Measurements from ENCODE around the gene TOX2. TPM values are rescaled to one million over a fixed set of nuclear protein-coding genes. Genes with fewer than 3 reads are reported as not detected.
A peak's percentile ranks its signal among the peaks of the same experiment; 100 is the strongest.

TOX2 gene
- total RNA-seq, 4 donors from 2014 or later: 0.20 to 0.42 TPM; not detected in 2

GRCh38 chr20:44084891-44085290 lies 170.2 kb downstream of the TOX2 start:
- H3K9me3 ChIP-seq: no peaks in the 10 kb centered on the region
- no peak for ATAC-seq
- H3K4me3 ChIP-seq: no peak overlapping the region
- H3K27me3 ChIP-seq: no peaks in the 10 kb centered on the region
- in situ Hi-C loops (cut with MboI; ENCODE audit: low sequenced_read_pairs in 4 of 4): loop anchor here in 3 of 4 donors (5.0 to 25.0 kb wide), 4 partner anchors 328 to 648 kb away; no protein-coding TSS in a partner anchor
- peak overlapping the region in 1 of 4 donors; percentile 22 for H3K27ac ChIP-seq
- peak in 1 of 2 donors; percentile 2 for DNase-seq
- intact Hi-C loops (cut with DNase I; ENCODE audit: low total_unique reads): no loop called here
- TF ChIP-seq CTCF (IDR thresholded peaks at IDR 0.05 in 4 of 5, conservative IDR thresholded peaks at IDR 0.05 in 1 of 5) (no peak), POLR2A (IDR thresholded peaks at IDR 0.05) (no peak)
- H3K36me3 ChIP-seq: no peaks in the 10 kb centered on the region
- H3K4me1 ChIP-seq: peaks cover 12 to 16% of the 10 kb centered on the region in 2 donors

- intact Hi-C loops (cut with DNase I; ENCODE audit: low total_unique reads): no loop called here
- ATAC-seq: no peak
Measured at GRCh38 chr20:44085616-44086434, 171.2 kb downstream of the TOX2 start.

GRCh38 chr20:44087051-44087856 lies 172.6 kb downstream of the TOX2 start:
- Histone ChIP-seq H3K27me3 (no peaks in the 10 kb centered on the region), H3K4me3 (no peak overlapping the region), H3K27ac (no peak overlapping the region), H3K9me3 (no peaks in the 10 kb centered on the region), H3K4me1 (peaks cover 12 to 15% of the 10 kb centered on the region in 2 donors), H3K36me3 (no peaks in the 10 kb centered on the region)
- in situ Hi-C loops (cut with MboI; ENCODE audit: low sequenced_read_pairs in 4 of 4): loop anchor here in 3 of 4 donors (5.0 to 25.0 kb wide), 3 partner anchors 330 to 650 kb away; no protein-coding TSS in a partner anchor
- DNase-seq (peak in 1 of 2 donors; percentile 4), ATAC-seq (no peak)
- intact Hi-C loops (cut with DNase I; ENCODE audit: low total_unique reads): no loop called here
- TF ChIP-seq POLR2A (IDR thresholded peaks at IDR 0.05) (no peak), CTCF (IDR thresholded peaks at IDR 0.05 in 4 of 5, conservative IDR thresholded peaks at IDR 0.05 in 1 of 5) (no peak)

More at GRCh38 chr20:44085616-44086434, 171.2 kb downstream of the TOX2 start:
- Histone ChIP-seq H3K9me3 (no peaks in the 10 kb centered on the region), H3K4me1 (peaks cover 12 to 16% of the 10 kb centered on the region in 2 donors), H3K27ac (no peak overlapping the region), H3K36me3 (no peaks in the 10 kb centered on the region), H3K27me3 (no peaks in the 10 kb centered on the region), H3K4me3 (no peak overlapping the region)
- peak in 1 of 2 donors; percentile 6 for DNase-seq
- no peak for TF ChIP-seq CTCF (IDR thresholded peaks at IDR 0.05 in 4 of 5, conservative IDR thresholded peaks at IDR 0.05 in 1 of 5)
- in situ Hi-C loops (cut with MboI; ENCODE audit: low sequenced_read_pairs in 4 of 4): loop anchor here in 3 of 4 donors (5.0 to 25.0 kb wide), 3 partner anchors 329 to 649 kb away; no protein-coding TSS in a partner anchor

GRCh38 chr20:44087857-44088120 lies 173.1 kb downstream of the TOX2 start:
- Histone ChIP-seq H3K27ac (no peak overlapping the region), H3K36me3 (no peaks in the 10 kb centered on the region), H3K4me1 (peaks cover 8 to 10% of the 10 kb centered on the region in 2 donors), H3K4me3 (no peak overlapping the region), H3K9me3 (no peaks in the 10 kb centered on the region), H3K27me3 (no peaks in the 10 kb centered on the region)
- DNase-seq: peak in 1 of 2 donors; percentile 8
- in situ Hi-C loops (cut with MboI; ENCODE audit: low sequenced_read_pairs in 4 of 4) (loop anchor here in 3 of 4 donors (5.0 to 25.0 kb wide), 3 partner anchors 330 to 650 kb away; no protein-coding TSS in a partner anchor), intact Hi-C loops (cut with DNase I; ENCODE audit: low total_unique reads) (no loop called here)
- no peak for ATAC-seq
- no peak for TF ChIP-seq CTCF (IDR thresholded peaks at IDR 0.05 in 4 of 5, conservative IDR thresholded peaks at IDR 0.05 in 1 of 5)
- no peak for TF ChIP-seq POLR2A (IDR thresholded peaks at IDR 0.05)

All from gastrocnemius medialis (tissue), 4 donors.